Suprapubic skin (tissue), 3 donors: ENCODE measurements around the gene SKIC8.

ENCODE experiments used
- CTCF ChIP-seq, 2 donors: fragments of 200-600 bp in 1 of 2; fragments of 450-650 bp in 1 of 2; sonication (generic) in 1 of 2; IDR thresholded peaks; one replicate each; pipeline ENCODE4 v1.5.1; 2016 to 2019; ENCODE audit warnings: antibody characterized with exemption in 2 of 2, mild to moderate bottlenecking in 1 of 2, moderate library complexity in 1 of 2
- POLR2A ChIP-seq, 2 donors: fragments of 450-650 bp; IDR thresholded peaks; one replicate each; pipeline ENCODE4 v1.6.1; 2017; ENCODE audit warnings: antibody characterized with exemption in 2 of 2, mild to moderate bottlenecking in 2 of 2, moderate library complexity in 2 of 2

GRCh38 chr15:78249131-78249530 is 50.3 kb downstream of the SKIC8 start:
- TF ChIP-seq CTCF (IDR thresholded peaks at IDR 0.05) (no peak), POLR2A (IDR thresholded peaks at IDR 0.05) (no peak)
